22Rv1 (cell line): ENCODE data around the gene ITGA4.

Experiments used
- CTCF ChIP-seq: fragments of 450-650 bp; IDR thresholded peaks from 2 replicates; pipeline ENCODE4 v1.5.1; 2017; ENCODE audit warnings: mild to moderate bottlenecking
- ZFX ChIP-seq: fragments of 450-650 bp; IDR thresholded peaks from 2 replicates; pipeline ENCODE4 v1.6.1; 2017; ENCODE audit warnings: antibody characterized with exemption, borderline replicate concordance

- TF ChIP-seq CTCF (no peak), ZFX (no peak)
Measured at GRCh38 chr2:181527058-181527457, 69.9 kb downstream of the ITGA4 start.
